Astrocyte of the spinal cord (primary cell): ENCODE measurements around the gene MKNK1.

Experiments used
- DNase-seq: peaks from one replicate; pipeline ENCODE4 v3.0.0; 2011; ENCODE audit warnings: low read depth, low spot score
- H3K4me3 ChIP-seq: 2 replicates; pipeline ENCODE4 v1.5.1; 2011; ENCODE audit warnings: low read depth, mild to moderate bottlenecking, low read length, moderate library complexity
- CTCF ChIP-seq: IDR thresholded peaks from 2 replicates; pipeline ENCODE4 v1.5.1; 2012; ENCODE audit warnings: low read depth, mild to moderate bottlenecking, low read length, inconsistent platforms
- in situ Hi-C: cut with HindIII; loops from 2 replicates; pipeline ENCODE4 v1.10.0; 2017; ENCODE audit warnings: low sequenced_read_pairs

MKNK1 gene

GRCh38 chr1:46615088-46615487, 11.0 kb upstream of the MKNK1 start:
- in situ Hi-C loops = no loop called here
- H3K4me3 ChIP-seq = no peak overlapping the region
- DNase-seq = no peak
- no peak for TF ChIP-seq CTCF

- no peak overlapping the region for H3K4me3 ChIP-seq
- TF ChIP-seq CTCF = no peak
- in situ Hi-C loops = no loop called here
- DNase-seq = no peak
Measured at GRCh38 chr1:46614604-46614984, 10.5 kb upstream of the MKNK1 start.

GRCh38 chr1:46613661-46614603, 9.9 kb upstream of the MKNK1 start:
- TF ChIP-seq CTCF = no peak
- in situ Hi-C loops = no loop called here
- no peak overlapping the region for H3K4me3 ChIP-seq
- DNase-seq = peak; percentile 62

- no peak for TF ChIP-seq CTCF
- no peak for DNase-seq
- in situ Hi-C loops = no loop called here
- H3K4me3 ChIP-seq = no peak overlapping the region
Measured at GRCh38 chr1:46612937-46613660, 9.0 kb upstream of the MKNK1 start.

- TF ChIP-seq CTCF = no peak
- DNase-seq = no peak
- no peak overlapping the region for H3K4me3 ChIP-seq
- in situ Hi-C loops = no loop called here
Measured at GRCh38 chr1:46611691-46612221, 7.7 kb upstream of the MKNK1 start.

- in situ Hi-C loops = no loop called here
- no peak for TF ChIP-seq CTCF
- no peak overlapping the region for H3K4me3 ChIP-seq
Measured at GRCh38 chr1:46607345-46608130, 3.5 kb upstream of the MKNK1 start.

More at GRCh38 chr1:46607345-46608130, 3.5 kb upstream of the MKNK1 start:
- DNase-seq = no peak
